ENCODE measurements around the gene ACSF3. TPM values are rescaled to one million over a fixed set of nuclear protein-coding genes. Genes with fewer than 3 reads are reported as not detected.

ACSF3 gene
- total RNA-seq, 1 donor from 2014 or later, result 35.7 TPM

DNA sequence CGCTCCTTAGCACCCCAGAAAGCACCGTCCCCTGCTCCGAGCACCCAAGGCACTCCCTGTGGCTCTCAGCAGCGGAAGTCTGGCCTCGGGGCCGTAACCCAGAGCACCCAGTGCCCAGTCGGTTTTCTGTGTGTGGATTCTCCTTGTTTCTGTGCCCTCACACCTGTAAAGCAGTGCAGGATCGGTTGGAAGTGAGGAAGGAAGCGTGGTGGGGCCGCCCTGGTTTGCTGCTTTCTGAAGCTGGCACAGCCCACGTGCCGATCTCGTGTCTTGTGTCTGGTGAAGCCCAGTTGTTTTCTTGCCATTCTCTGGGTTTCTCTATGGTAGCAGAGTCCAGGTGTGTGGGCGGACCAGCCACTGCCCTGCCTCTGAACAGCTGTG is 3.7 kb downstream of the ACSF3 start:
- Mint-ChIP-seq H3K4me3 (no peak overlapping the region), H3K9me3 (no peaks in the 10 kb centered on the region), H3K27ac (peak overlapping the region; percentile 73), H3K27me3 (ENCODE audit: low read depth) (peaks cover 2% of the 10 kb centered on the region), H3K36me3 (peaks cover 3% of the 10 kb centered on the region), H3K4me1 (peaks cover 32% of the 10 kb centered on the region)
- TF ChIP-seq, protein P1, sequence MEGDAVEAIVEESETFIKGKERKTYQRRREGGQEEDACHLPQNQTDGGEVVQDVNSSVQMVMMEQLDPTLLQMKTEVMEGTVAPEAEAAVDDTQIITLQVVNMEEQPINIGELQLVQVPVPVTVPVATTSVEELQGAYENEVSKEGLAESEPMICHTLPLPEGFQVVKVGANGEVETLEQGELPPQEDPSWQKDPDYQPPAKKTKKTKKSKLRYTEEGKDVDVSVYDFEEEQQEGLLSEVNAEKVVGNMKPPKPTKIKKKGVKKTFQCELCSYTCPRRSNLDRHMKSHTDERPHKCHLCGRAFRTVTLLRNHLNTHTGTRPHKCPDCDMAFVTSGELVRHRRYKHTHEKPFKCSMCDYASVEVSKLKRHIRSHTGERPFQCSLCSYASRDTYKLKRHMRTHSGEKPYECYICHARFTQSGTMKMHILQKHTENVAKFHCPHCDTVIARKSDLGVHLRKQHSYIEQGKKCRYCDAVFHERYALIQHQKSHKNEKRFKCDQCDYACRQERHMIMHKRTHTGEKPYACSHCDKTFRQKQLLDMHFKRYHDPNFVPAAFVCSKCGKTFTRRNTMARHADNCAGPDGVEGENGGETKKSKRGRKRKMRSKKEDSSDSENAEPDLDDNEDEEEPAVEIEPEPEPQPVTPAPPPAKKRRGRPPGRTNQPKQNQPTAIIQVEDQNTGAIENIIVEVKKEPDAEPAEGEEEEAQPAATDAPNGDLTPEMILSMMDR (IDR thresholded peaks at IDR 0.05; ENCODE audit: unreplicated experiment), result no peak
- no peak for DNase-seq (ENCODE audit: low spot score in 2 of 2, unreplicated experiment in 2 of 2)

DNA sequence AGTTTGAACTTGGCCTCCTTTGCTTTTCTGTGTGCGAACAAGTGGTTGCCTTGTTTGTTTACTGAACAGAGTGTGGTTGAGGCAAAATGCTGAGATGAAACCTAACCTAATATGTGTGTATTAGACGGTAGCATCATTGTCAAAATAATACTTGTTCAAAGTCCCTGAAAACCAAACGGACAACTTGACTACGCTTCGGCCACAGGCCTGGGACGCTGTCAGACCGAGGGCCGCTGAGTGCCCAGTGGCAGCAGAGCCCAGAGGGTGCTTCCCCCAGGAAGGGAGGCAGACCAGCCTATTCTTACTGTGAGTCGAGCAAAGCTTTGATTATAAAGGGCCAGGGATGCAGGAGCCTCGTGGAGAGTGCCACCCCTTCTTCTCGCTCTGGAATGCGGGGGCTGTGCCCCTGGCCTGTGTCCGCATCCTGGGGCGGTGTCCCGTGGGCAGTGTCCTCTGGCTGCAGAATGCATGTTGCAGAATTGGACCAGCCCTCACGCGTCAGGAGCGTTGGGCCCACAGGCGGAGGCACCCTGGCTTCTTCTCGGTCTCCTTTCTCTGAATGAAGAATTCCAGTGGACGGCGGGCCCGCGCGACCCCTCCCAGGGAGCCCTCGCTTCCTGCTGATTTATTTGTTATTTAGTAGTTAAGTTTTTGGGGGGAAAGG is 5.2 kb downstream of the ACSF3 start:
- Mint-ChIP-seq H3K27me3 (ENCODE audit: low read depth) (no peaks in the 10 kb centered on the region), H3K36me3 (peaks cover 15% of the 10 kb centered on the region), H3K27ac (no peak overlapping the region), H3K9me3 (no peaks in the 10 kb centered on the region), H3K4me3 (no peak overlapping the region), H3K4me1 (peaks cover 32% of the 10 kb centered on the region)
- TF ChIP-seq, protein P1 (IDR thresholded peaks at IDR 0.05; ENCODE audit: unreplicated experiment), result no peak
- no peak for DNase-seq (ENCODE audit: low spot score in 2 of 2, unreplicated experiment in 2 of 2)

DNA sequence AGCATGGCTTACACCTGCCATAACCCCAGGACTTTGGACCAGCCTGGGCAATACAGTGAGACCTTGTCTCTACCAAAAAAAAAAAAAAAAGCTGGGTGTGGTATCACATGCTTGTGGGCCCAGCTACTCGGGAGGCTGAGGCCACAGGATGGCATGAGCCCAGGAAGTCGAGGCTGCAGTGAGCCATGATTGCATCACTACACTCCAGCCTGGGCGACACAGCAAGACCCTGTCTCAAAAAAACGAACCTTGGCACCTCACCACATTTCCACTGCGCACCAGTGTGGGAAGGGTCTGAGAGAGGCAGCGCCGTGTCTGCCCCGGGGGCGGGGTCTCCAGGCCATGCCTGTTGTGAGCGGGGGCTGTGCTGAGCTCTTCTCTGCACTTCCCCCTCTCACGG is 6.3 kb downstream of the ACSF3 start:
- H3K27ac Mint-ChIP-seq, result no peak overlapping the region
- DNase-seq (ENCODE audit: low spot score in 2 of 2, unreplicated experiment in 2 of 2), result no peak
- H3K4me1 Mint-ChIP-seq, result peaks cover 24% of the 10 kb centered on the region
- H3K36me3 Mint-ChIP-seq, result peaks cover 15% of the 10 kb centered on the region
- no peaks in the 10 kb centered on the region for H3K27me3 Mint-ChIP-seq (ENCODE audit: low read depth)
- H3K9me3 Mint-ChIP-seq, result no peaks in the 10 kb centered on the region
- TF ChIP-seq, protein P1 (IDR thresholded peaks at IDR 0.05; ENCODE audit: unreplicated experiment), result no peak
- H3K4me3 Mint-ChIP-seq, result no peak overlapping the region

DNA sequence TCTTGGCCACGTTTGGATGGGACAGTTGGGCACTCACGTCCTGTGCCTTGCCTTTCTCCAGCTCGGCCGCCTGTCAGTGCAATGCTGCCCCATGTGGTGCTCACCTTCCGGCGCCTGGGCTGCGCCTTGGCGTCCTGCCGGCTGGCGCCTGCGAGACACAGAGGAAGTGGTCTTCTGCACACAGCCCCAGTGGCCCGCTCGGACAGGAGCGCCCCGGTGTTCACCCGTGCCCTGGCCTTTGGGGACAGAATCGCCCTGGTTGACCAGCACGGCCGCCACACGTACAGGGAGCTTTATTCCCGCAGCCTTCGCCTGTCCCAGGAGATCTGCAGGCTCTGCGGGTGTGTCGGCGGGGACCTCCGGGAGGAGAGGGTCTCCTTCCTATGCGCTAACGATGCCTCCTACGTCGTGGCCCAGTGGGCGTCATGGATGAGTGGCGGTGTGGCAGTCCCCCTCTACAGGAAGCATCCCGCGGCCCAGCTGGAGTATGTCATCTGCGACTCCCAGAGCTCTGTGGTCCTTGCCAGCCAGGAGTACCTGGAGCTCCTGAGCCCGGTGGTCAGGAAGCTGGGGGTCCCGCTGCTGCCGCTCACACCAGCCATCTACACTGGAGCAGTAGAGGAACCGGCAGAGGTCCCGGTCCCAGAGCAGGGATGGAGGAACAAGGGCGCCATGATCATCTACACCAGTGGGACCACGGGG is 7.1 kb downstream of the ACSF3 start:
- Mint-ChIP-seq H3K27me3 (ENCODE audit: low read depth) (no peaks in the 10 kb centered on the region), H3K4me3 (no peak overlapping the region), H3K36me3 (peaks cover 21% of the 10 kb centered on the region), H3K27ac (no peak overlapping the region), H3K9me3 (no peaks in the 10 kb centered on the region), H3K4me1 (peaks cover 17% of the 10 kb centered on the region)
- TF ChIP-seq, protein P1 (IDR thresholded peaks at IDR 0.05; ENCODE audit: unreplicated experiment), result no peak
- DNase-seq (ENCODE audit: low spot score in 2 of 2, unreplicated experiment in 2 of 2), result no peak

DNA sequence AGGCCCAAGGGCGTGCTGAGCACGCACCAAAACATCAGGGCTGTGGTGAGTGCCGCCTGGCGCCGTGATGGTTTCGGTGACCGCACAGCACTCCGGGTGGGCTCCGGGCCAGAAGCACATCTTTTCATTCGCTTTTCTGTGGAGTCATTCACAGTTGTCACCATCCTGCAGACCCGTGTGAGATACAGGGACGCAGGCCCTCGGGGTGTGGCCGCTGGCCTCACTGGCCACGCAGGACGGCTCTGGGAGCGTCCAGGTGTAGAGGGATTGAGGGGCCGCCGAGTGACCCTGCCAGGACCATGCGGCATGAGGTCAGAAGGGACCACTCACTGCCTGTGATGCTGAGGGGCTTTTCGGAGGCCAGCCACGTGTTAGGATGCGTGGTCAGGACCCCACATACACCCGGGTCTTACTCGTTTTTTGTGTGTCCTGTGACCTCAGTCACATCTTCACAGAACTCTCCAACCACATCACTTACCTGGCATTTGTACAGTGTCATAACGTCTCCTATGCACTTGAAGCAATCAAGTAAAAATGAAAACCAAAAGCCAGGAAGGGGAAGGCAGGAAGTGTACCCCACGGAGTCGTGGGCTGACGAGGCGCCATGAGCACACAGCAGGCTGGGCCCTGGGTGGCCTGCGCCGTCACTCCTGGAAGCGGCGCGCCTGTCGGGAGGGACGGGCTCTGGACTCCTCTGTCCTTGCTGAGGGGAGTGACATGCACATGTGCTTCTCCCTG is 7.8 kb downstream of the ACSF3 start:
- H3K36me3 Mint-ChIP-seq, result peaks cover 22% of the 10 kb centered on the region
- H3K4me1 Mint-ChIP-seq, result peaks cover 17% of the 10 kb centered on the region
- no peaks in the 10 kb centered on the region for H3K9me3 Mint-ChIP-seq
- H3K27ac Mint-ChIP-seq, result no peak overlapping the region
- DNase-seq (ENCODE audit: low spot score in 2 of 2, unreplicated experiment in 2 of 2), result no peak
- H3K4me3 Mint-ChIP-seq, result no peak overlapping the region
- TF ChIP-seq, protein P1 (IDR thresholded peaks at IDR 0.05; ENCODE audit: unreplicated experiment), result no peak
- no peaks in the 10 kb centered on the region for H3K27me3 Mint-ChIP-seq (ENCODE audit: low read depth)
